Spleen (tissue), 7 donors: ENCODE data around the gene GKN1.

ENCODE experiments used
- POLR2AphosphoS5 ChIP-seq, 3 donors: sonication (generic); formaldehyde crosslinking; IDR thresholded peaks; one replicate each; pipeline ENCODE4 v1.5.1; 2017; ENCODE audit warnings: antibody characterized with exemption in 3 of 3
- TF ChIP-seq, protein P1 (sequence below), 11 experiments: fragments of 200-600 bp in 7 of 11; fragments of 450-650 bp in 4 of 11; sonication (generic) in 4 of 11; IDR thresholded peaks in 8 of 11; conservative IDR thresholded peaks in 3 of 11; 1 replicate in 7 of 11; 2 replicates in 4 of 11; pipeline versions ENCODE4 v1.4.0 to v1.8.0; 2016 to 2021; ENCODE audit warnings: antibody characterized with exemption in 11 of 11, inconsistent platforms in 4 of 11, mild to moderate bottlenecking in 1 of 11
- donor health status: DM: no; HTN: no; CAD: no; lungs with moderate emphysema.
- donor health status: DM: no; HTN: no; CAD: no.
- donor health status: DM: no; HTN: no; CAD: no.

GRCh38 chr2:69023236-69023635 lies 48.8 kb downstream of the GKN1 start:
- TF ChIP-seq, protein P1, sequence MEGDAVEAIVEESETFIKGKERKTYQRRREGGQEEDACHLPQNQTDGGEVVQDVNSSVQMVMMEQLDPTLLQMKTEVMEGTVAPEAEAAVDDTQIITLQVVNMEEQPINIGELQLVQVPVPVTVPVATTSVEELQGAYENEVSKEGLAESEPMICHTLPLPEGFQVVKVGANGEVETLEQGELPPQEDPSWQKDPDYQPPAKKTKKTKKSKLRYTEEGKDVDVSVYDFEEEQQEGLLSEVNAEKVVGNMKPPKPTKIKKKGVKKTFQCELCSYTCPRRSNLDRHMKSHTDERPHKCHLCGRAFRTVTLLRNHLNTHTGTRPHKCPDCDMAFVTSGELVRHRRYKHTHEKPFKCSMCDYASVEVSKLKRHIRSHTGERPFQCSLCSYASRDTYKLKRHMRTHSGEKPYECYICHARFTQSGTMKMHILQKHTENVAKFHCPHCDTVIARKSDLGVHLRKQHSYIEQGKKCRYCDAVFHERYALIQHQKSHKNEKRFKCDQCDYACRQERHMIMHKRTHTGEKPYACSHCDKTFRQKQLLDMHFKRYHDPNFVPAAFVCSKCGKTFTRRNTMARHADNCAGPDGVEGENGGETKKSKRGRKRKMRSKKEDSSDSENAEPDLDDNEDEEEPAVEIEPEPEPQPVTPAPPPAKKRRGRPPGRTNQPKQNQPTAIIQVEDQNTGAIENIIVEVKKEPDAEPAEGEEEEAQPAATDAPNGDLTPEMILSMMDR (IDR thresholded peaks at IDR 0.05 in 8 of 11, conservative IDR thresholded peaks at IDR 0.05 in 3 of 11): no peak
- no peak for TF ChIP-seq POLR2AphosphoS5 (IDR thresholded peaks at IDR 0.05)
